ENCODE measurements around the gene CCDC190. TPM values are rescaled to one million over a fixed set of nuclear protein-coding genes. Genes with fewer than 3 reads are reported as not detected.

The CCDC190 gene
- polyA plus RNA-seq, 1 donor (not counting 4 experiments of a cell fraction or from before 2014, with no cell fraction given), result 0.07 TPM

DNA sequence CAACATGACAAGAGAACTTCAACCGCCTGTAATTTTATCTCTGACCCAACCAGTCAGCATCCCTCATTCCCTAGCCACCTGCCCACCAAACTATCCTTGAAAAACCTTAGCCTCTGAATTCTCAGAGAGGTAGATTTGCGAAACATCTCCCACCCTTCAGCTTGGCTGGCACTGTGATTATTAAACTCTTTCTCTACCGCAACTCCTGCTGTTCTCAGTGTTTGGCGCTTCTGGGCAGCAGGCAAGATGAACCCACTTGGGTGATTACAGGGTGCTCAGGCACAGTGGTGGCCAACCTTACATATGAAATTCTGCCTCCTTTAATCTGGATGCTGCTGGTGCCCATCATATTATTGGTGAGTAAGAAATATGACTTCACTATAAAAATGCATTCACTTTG lies 22.1 kb downstream of the CCDC190 start:
- Histone ChIP-seq H3K4me2 (ENCODE audit: control insufficient read depth, extremely low read depth, insufficient read depth, low read depth, low read length) (no peak overlapping the region), H3K27ac (ENCODE audit: control insufficient read depth, insufficient read depth, low read length) (no peak overlapping the region), H3K36me3 (ENCODE audit: control insufficient read depth in 2 of 2, extremely low read depth in 1 of 2, insufficient read depth in 2 of 2, low read length in 2 of 2) (no peaks in the 10 kb centered on the region), H2AFZ (ENCODE audit: control insufficient read depth, low read length) (no peak overlapping the region), H3K9ac (ENCODE audit: control insufficient read depth, extremely low read depth, insufficient read depth, low read length) (no peak overlapping the region), H3K9me3 (ENCODE audit: control insufficient read depth, low read depth, low read length) (no peaks in the 10 kb centered on the region), H3K27me3 (ENCODE audit: control insufficient read depth, extremely low read depth, insufficient read depth, low read length) (no peaks in the 10 kb centered on the region), H3K4me1 (ENCODE audit: control insufficient read depth, extremely low read depth, insufficient read depth, low read length) (no peaks in the 10 kb centered on the region), H3K4me3 (ENCODE audit: control insufficient read depth in 2 of 3, extremely low read depth in 1 of 3, insufficient read depth in 2 of 3, low read depth in 1 of 3, low read length in 3 of 3) (no peak overlapping the region), H3K79me2 (ENCODE audit: control insufficient read depth, insufficient read depth, low read length) (no peaks in the 10 kb centered on the region), H4K20me1 (ENCODE audit: control insufficient read depth, extremely low read depth, insufficient read depth, low read length) (no peaks in the 10 kb centered on the region), H3K9me1 (ENCODE audit: control insufficient read depth, extremely low read depth, insufficient read depth, low read length) (no peaks in the 10 kb centered on the region)
- dilution Hi-C loops (cut with MboI; ENCODE audit: extremely low pct_ligation_motif_present, low sequenced_read_pairs), result no loop called here
- FAIRE-seq, result no peak
- TF ChIP-seq EZH2 (IDR thresholded peaks at IDR 0.05; ENCODE audit: low read length), result no peak
- TF ChIP-seq, protein P1, sequence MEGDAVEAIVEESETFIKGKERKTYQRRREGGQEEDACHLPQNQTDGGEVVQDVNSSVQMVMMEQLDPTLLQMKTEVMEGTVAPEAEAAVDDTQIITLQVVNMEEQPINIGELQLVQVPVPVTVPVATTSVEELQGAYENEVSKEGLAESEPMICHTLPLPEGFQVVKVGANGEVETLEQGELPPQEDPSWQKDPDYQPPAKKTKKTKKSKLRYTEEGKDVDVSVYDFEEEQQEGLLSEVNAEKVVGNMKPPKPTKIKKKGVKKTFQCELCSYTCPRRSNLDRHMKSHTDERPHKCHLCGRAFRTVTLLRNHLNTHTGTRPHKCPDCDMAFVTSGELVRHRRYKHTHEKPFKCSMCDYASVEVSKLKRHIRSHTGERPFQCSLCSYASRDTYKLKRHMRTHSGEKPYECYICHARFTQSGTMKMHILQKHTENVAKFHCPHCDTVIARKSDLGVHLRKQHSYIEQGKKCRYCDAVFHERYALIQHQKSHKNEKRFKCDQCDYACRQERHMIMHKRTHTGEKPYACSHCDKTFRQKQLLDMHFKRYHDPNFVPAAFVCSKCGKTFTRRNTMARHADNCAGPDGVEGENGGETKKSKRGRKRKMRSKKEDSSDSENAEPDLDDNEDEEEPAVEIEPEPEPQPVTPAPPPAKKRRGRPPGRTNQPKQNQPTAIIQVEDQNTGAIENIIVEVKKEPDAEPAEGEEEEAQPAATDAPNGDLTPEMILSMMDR (optimal IDR thresholded peaks at IDR 0.05 in 1 of 3, IDR thresholded peaks at IDR 0.05 in 1 of 3, conservative IDR thresholded peaks at IDR 0.05 in 1 of 3; ENCODE audit: extremely low read depth in 1 of 3, insufficient read depth in 2 of 3, low read length in 3 of 3), result no peak
- DNase-seq (ENCODE audit: low read depth, low spot score), result no peak

DNA sequence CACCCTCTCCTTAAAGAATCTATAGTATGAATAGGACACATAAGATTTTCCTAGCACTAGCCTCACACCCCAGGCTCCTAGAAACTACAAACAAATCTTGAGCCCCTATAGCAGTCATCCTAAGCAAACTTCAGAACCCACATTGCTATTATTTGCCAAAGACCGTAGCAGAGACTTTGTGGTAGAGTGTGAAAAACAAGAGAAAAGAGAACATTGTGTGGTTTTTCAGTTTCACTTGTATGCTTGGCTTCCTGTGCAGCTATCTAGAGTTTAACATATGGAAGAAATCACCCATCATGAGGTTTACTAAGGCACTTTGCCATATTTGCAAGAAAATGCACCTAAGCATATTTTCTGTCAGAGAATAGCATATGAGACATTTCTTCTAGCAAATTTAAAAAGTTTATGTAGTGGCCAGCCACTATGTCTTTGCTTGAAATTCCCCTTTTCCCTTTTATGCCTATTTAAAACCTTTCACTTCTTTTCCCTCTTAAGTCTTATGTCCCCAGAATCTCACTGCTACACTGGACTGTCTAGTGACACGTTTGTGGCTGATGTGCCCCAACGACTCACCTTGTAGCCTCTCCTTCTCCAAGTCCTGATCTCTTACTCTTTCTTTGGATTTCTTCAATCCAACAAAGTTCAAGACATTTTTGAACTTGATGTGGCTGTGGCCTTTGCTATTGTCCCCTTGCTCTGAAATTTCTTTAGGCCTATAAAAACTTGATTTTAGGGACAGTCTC lies 25.6 kb downstream of the CCDC190 start:
- no peak for FAIRE-seq
- dilution Hi-C loops (cut with MboI; ENCODE audit: extremely low pct_ligation_motif_present, low sequenced_read_pairs), result no loop called here
- Histone ChIP-seq H3K27me3 (ENCODE audit: control insufficient read depth, extremely low read depth, insufficient read depth, low read length) (no peaks in the 10 kb centered on the region), H3K4me2 (ENCODE audit: control insufficient read depth, extremely low read depth, insufficient read depth, low read depth, low read length) (no peak overlapping the region), H3K4me1 (ENCODE audit: control insufficient read depth, extremely low read depth, insufficient read depth, low read length) (no peaks in the 10 kb centered on the region), H4K20me1 (ENCODE audit: control insufficient read depth, extremely low read depth, insufficient read depth, low read length) (no peaks in the 10 kb centered on the region), H3K36me3 (ENCODE audit: control insufficient read depth in 2 of 2, extremely low read depth in 1 of 2, insufficient read depth in 2 of 2, low read length in 2 of 2) (no peaks in the 10 kb centered on the region), H3K27ac (ENCODE audit: control insufficient read depth, insufficient read depth, low read length) (no peak overlapping the region), H2AFZ (ENCODE audit: control insufficient read depth, low read length) (no peak overlapping the region), H3K9me3 (ENCODE audit: control insufficient read depth, low read depth, low read length) (no peaks in the 10 kb centered on the region), H3K9me1 (ENCODE audit: control insufficient read depth, extremely low read depth, insufficient read depth, low read length) (no peaks in the 10 kb centered on the region), H3K9ac (ENCODE audit: control insufficient read depth, extremely low read depth, insufficient read depth, low read length) (no peak overlapping the region), H3K79me2 (ENCODE audit: control insufficient read depth, insufficient read depth, low read length) (no peaks in the 10 kb centered on the region), H3K4me3 (ENCODE audit: control insufficient read depth in 2 of 3, extremely low read depth in 1 of 3, insufficient read depth in 2 of 3, low read depth in 1 of 3, low read length in 3 of 3) (no peak overlapping the region)
- no peak for TF ChIP-seq EZH2 (IDR thresholded peaks at IDR 0.05; ENCODE audit: low read length)
- TF ChIP-seq, protein P1 (optimal IDR thresholded peaks at IDR 0.05 in 1 of 3, IDR thresholded peaks at IDR 0.05 in 1 of 3, conservative IDR thresholded peaks at IDR 0.05 in 1 of 3; ENCODE audit: extremely low read depth in 1 of 3, insufficient read depth in 2 of 3, low read length in 3 of 3), result no peak
- DNase-seq (ENCODE audit: low read depth, low spot score), result no peak
